PFSK-1 (cell line): Measurements from ENCODE around the gene DLGAP1.

Experiments used
- FOXP2 ChIP-seq: optimal IDR thresholded peaks from 2 replicates; pipeline ENCODE3; 2011; ENCODE audit warnings: borderline replicate concordance, control low read depth, inconsistent platforms; ENCODE audit not compliant: insufficient read depth; ENCODE audit errors: extremely low read length, extremely low read depth
- POLR2AphosphoS5 ChIP-seq: IDR thresholded peaks from 2 replicates; pipeline ENCODE4 v1.6.1; 2012; ENCODE audit warnings: low read depth, mild to moderate bottlenecking, control low read depth, low read length, moderate library complexity
- REST ChIP-seq, 2 experiments: IDR thresholded peaks; 2 replicates each; pipeline versions ENCODE4 v1.6.1 to v1.8.0; 2011 to 2012; ENCODE audit warnings: low read depth in 2 of 2, low read length in 2 of 2, control low read depth in 1 of 2, inconsistent platforms in 1 of 2, mild to moderate bottlenecking in 1 of 2, moderate library complexity in 1 of 2; ENCODE audit not compliant: insufficient read depth in 1 of 2
- SIN3A ChIP-seq: IDR thresholded peaks from 2 replicates; pipeline ENCODE4 v1.6.1; 2012; ENCODE audit warnings: mild to moderate bottlenecking, low read length, moderate library complexity, borderline replicate concordance; ENCODE audit not compliant: insufficient read depth
- TAF1 ChIP-seq: IDR thresholded peaks from 2 replicates; pipeline ENCODE4 v1.6.1; 2012; ENCODE audit warnings: low read length, control low read depth, borderline replicate concordance; ENCODE audit not compliant: insufficient read depth

Gene DLGAP1

GRCh38 chr18:3658529-3658928 lies 796.6 kb downstream of the DLGAP1 start:
- TF ChIP-seq TAF1 = no peak
- no peak for TF ChIP-seq REST (IDR thresholded peaks at IDR 0.05; ENCODE audit: insufficient read depth in 1 of 2, low read depth in 2 of 2, low read length in 2 of 2)
- TF ChIP-seq FOXP2 = no peak
- no peak for TF ChIP-seq SIN3A
- TF ChIP-seq POLR2AphosphoS5 = no peak

GRCh38 chr18:3655254-3656050 lies 799.7 kb downstream of the DLGAP1 start:
- TF ChIP-seq REST (IDR thresholded peaks at IDR 0.05; ENCODE audit: insufficient read depth in 1 of 2, low read depth in 2 of 2, low read length in 2 of 2) (no peak), SIN3A (no peak), TAF1 (no peak), FOXP2 (no peak)

- TF ChIP-seq SIN3A (no peak), REST (IDR thresholded peaks at IDR 0.05; ENCODE audit: insufficient read depth in 1 of 2, low read depth in 2 of 2, low read length in 2 of 2) (no peak), FOXP2 (no peak), TAF1 (no peak), POLR2AphosphoS5 (no peak)
Observed at GRCh38 chr18:3654442-3655253, 800.5 kb downstream of the DLGAP1 start.

GRCh38 chr18:3653851-3654441 lies 801.2 kb downstream of the DLGAP1 start:
- TF ChIP-seq FOXP2 = peak; percentile 44
- no peak for TF ChIP-seq TAF1
- TF ChIP-seq REST (IDR thresholded peaks at IDR 0.05; ENCODE audit: insufficient read depth in 1 of 2, low read depth in 2 of 2, low read length in 2 of 2) = peak in 1 of 2 experiments; percentile 7; a peak in 1 of 4 replicates
- TF ChIP-seq POLR2AphosphoS5 = no peak
- TF ChIP-seq SIN3A = no peak
